Smooth muscle cell (in vitro differentiated cells): Measurements from ENCODE around the gene THSD7A. TPM values are rescaled to one million over a fixed set of nuclear protein-coding genes. Genes with fewer than 3 reads are reported as not detected.

Source experiments
- DNase-seq: peaks from one replicate; lab custom pipeline; 2025; ENCODE audit not compliant: unreplicated experiment; lab: John Stamatoyannopoulos, UW
- H2AFZ ChIP-seq: fragments of 200-600 bp; sonication (generic); 2 replicates; pipeline ENCODE4 v1.6.0; 2016; ENCODE audit warnings: antibody characterized with exemption, low read depth, mild to moderate bottlenecking
- H3F3A ChIP-seq: fragments of 200-600 bp; sonication (generic); 2 replicates; pipeline ENCODE4 v1.6.0; 2017; ENCODE audit warnings: antibody characterized with exemption, low read depth
- H3K27ac ChIP-seq: fragments of 200-600 bp; sonication (generic); 2 replicates; pipeline ENCODE4 v1.5.1; 2016; ENCODE audit warnings: low read depth, mild to moderate bottlenecking
- H3K27me3 ChIP-seq: fragments of 200-600 bp; sonication (generic); 2 replicates; pipeline ENCODE4 v1.6.1; 2016; ENCODE audit warnings: low read depth, mild to moderate bottlenecking
- H3K36me3 ChIP-seq: fragments of 200-600 bp; sonication (generic); 2 replicates; pipeline ENCODE4 v1.5.1; 2016; ENCODE audit warnings: low read depth
- H3K4me1 ChIP-seq: fragments of 200-600 bp; sonication (generic); 2 replicates; pipeline ENCODE4 v1.5.1; 2016; ENCODE audit warnings: low read depth
- H3K4me2 ChIP-seq: fragments of 200-600 bp; sonication (generic); 2 replicates; pipeline ENCODE4 v1.6.0; 2016; ENCODE audit warnings: mild to moderate bottlenecking
- H3K4me3 ChIP-seq: fragments of 200-600 bp; sonication (generic); 2 replicates; pipeline ENCODE4 v1.5.1; 2016; ENCODE audit warnings: mild to moderate bottlenecking
- H3K79me2 ChIP-seq: fragments of 200-600 bp; sonication (generic); 2 replicates; pipeline ENCODE4 v1.6.0; 2016; ENCODE audit warnings: low read depth, mild to moderate bottlenecking
- H3K9ac ChIP-seq: fragments of 200-600 bp; sonication (generic); 2 replicates; pipeline ENCODE4 v1.6.0; 2016; ENCODE audit warnings: low read depth
- H3K9me3 ChIP-seq: fragments of 200-600 bp; sonication (generic); replicated peaks from 2 replicates; pipeline ENCODE4 v1.5.1; 2016; ENCODE audit warnings: low read depth
- H4K20me1 ChIP-seq: fragments of 200-600 bp; sonication (generic); 2 replicates; pipeline ENCODE4 v1.6.0; 2016; ENCODE audit warnings: low read depth
- WGBS: methylation state at CpG from one replicate; pipeline ENCODE4 v1.1.7; 2016; ENCODE audit warnings: low lambda C conversion rate; 5-methylcytosine and 5-hydroxymethylcytosine counted together
- polyA plus RNA-seq: library from polyadenylated mRNA; unstranded; fragments of >200 nt; fragmentation: Nextera tagmentation; extraction: Ambion mirVana; gene quantifications from 2 replicates; pipeline ENCODE4 v1.2.1, GENCODE V29; 2016
- total RNA-seq: library from RNA; depleted of rRNA; stranded (reverse); fragments of >200 nt; gene quantifications from 2 replicates; pipeline ENCODE4 v1.2.3, GENCODE V29; 2014
- TF ChIP-seq, protein P1 (sequence below): fragments of 200-600 bp; sonication (generic); IDR thresholded peaks from 2 replicates; pipeline ENCODE4 v1.5.1; 2017; ENCODE audit warnings: borderline replicate concordance, mild to moderate bottlenecking, antibody characterized with exemption; ENCODE audit not compliant: insufficient read depth, poor library complexity, severe bottlenecking

Gene THSD7A
- total and polyA plus RNA-seq, 2 experiments from 2014 or later: 1.7 to 2.7 TPM

DNA sequence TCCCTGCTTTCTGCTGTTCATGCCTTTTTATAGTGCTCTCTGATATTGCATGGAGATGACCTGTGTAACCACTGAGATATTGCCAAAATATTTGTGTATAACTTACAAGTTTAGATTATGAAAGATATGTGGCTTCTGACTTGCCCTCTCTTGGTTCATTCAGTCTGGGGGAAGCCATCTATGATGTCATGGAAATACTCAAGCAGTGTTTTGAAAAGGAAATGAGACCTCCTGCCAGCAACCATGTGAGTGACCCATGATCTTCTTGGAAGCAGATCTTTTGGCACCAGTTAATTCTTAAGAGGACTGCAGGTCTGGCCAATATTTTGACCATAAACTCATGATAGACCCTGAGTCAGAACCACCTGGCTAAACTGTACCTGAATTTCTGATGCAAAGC, 183.0 kb downstream of the THSD7A start:
- Histone ChIP-seq H3K27me3 (no peaks in the 10 kb centered on the region), H3K9ac (no peak overlapping the region), H3K36me3 (no peaks in the 10 kb centered on the region), H4K20me1 (no peaks in the 10 kb centered on the region), H3K79me2 (no peaks in the 10 kb centered on the region), H3K4me2 (no peak overlapping the region), H3K4me1 (no peaks in the 10 kb centered on the region), H3K9me3 (no peaks in the 10 kb centered on the region), H3F3A (no peaks in the 10 kb centered on the region), H2AFZ (no peak overlapping the region), H3K4me3 (no peak overlapping the region), H3K27ac (no peak overlapping the region)
- TF ChIP-seq, protein P1, sequence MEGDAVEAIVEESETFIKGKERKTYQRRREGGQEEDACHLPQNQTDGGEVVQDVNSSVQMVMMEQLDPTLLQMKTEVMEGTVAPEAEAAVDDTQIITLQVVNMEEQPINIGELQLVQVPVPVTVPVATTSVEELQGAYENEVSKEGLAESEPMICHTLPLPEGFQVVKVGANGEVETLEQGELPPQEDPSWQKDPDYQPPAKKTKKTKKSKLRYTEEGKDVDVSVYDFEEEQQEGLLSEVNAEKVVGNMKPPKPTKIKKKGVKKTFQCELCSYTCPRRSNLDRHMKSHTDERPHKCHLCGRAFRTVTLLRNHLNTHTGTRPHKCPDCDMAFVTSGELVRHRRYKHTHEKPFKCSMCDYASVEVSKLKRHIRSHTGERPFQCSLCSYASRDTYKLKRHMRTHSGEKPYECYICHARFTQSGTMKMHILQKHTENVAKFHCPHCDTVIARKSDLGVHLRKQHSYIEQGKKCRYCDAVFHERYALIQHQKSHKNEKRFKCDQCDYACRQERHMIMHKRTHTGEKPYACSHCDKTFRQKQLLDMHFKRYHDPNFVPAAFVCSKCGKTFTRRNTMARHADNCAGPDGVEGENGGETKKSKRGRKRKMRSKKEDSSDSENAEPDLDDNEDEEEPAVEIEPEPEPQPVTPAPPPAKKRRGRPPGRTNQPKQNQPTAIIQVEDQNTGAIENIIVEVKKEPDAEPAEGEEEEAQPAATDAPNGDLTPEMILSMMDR: no peak
- no peak for DNase-seq

DNA sequence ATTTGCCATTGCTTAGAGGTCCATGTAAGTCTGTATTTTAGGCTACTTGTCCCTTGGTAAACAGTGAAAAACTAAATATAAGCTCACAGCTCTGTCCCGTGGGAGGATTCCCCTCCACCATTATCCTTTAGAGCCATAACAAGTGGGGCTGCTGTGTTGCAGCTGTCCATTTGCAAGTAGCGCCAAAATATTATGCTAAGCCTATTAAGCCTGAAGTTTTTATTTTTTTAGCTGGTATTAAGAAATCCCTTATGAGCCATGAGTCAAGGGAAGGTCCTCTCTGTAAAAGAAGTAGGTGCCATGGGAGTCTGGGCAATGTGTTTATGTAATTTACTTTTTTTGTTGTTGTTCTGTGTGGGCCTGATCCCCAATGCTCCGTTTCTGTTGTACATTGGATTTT, 183.9 kb downstream of the THSD7A start:
- TF ChIP-seq, protein P1: no peak
- Histone ChIP-seq H3K9ac (no peak overlapping the region), H3K79me2 (no peaks in the 10 kb centered on the region), H3K4me3 (no peak overlapping the region), H3K4me1 (no peaks in the 10 kb centered on the region), H3K36me3 (no peaks in the 10 kb centered on the region), H3K27ac (no peak overlapping the region), H4K20me1 (no peaks in the 10 kb centered on the region), H2AFZ (no peak overlapping the region), H3F3A (no peaks in the 10 kb centered on the region), H3K4me2 (no peak overlapping the region), H3K9me3 (no peaks in the 10 kb centered on the region), H3K27me3 (no peaks in the 10 kb centered on the region)
- DNase-seq: no peak
- 89% methylated on average over 3 of the region's 3 CpGs for WGBS

DNA sequence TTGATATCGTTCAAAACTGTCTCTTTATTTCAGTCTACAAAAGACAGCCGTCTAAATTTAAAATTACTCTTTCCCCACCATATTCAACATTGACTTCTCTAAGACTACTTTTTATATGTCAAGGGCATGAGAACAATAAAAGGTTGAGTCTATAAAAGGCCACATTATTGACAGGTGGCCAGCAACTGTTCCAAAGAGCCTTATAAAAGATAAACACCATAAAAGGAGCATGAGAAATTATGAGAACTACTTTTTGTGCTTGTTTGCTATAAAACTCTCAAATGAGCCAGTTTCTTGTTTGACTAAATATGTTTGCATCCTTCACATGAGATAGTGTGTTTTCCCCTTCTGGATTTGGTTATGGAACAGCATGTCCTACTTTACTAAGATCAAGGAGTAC, 189.2 kb downstream of the THSD7A start:
- Histone ChIP-seq H3K4me1 (no peaks in the 10 kb centered on the region), H4K20me1 (no peaks in the 10 kb centered on the region), H2AFZ (no peak overlapping the region), H3K27me3 (no peaks in the 10 kb centered on the region), H3K4me3 (no peak overlapping the region), H3K27ac (no peak overlapping the region), H3F3A (no peaks in the 10 kb centered on the region), H3K4me2 (no peak overlapping the region), H3K79me2 (no peaks in the 10 kb centered on the region), H3K36me3 (no peaks in the 10 kb centered on the region), H3K9me3 (no peaks in the 10 kb centered on the region), H3K9ac (no peak overlapping the region)
- TF ChIP-seq, protein P1: no peak
- DNase-seq: no peak
- 93% methylated on average over 2 of the region's 2 CpGs for WGBS

DNA sequence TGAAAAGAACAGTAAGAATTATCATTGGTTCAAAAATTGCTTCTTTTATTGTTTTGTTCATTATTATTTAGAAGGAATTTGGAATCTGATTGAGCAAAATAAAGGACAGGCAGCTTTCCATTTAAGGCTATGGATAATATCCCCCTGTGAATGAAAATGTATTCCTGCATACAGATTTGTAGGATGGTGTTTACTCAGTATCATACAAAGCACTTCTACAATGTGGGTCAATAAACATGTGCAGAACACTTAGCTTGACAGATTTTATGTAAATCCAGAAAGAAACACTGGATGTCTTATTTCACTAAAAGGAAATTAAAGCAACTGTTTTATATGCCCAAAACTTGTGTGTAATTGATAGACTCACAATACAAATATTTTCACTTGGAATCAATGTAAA, 189.7 kb downstream of the THSD7A start:
- Histone ChIP-seq H3K4me3 (no peak overlapping the region), H3F3A (no peaks in the 10 kb centered on the region), H3K79me2 (no peaks in the 10 kb centered on the region), H3K4me1 (no peaks in the 10 kb centered on the region), H3K27ac (no peak overlapping the region), H2AFZ (no peak overlapping the region), H3K4me2 (no peak overlapping the region), H3K36me3 (no peaks in the 10 kb centered on the region), H3K27me3 (no peaks in the 10 kb centered on the region), H3K9ac (no peak overlapping the region), H4K20me1 (no peaks in the 10 kb centered on the region), H3K9me3 (no peaks in the 10 kb centered on the region)
- TF ChIP-seq, protein P1: no peak
- no peak for DNase-seq
